Karpas-422 (cell line): ENCODE data around the gene CIITA. TPM values are rescaled to one million over a fixed set of nuclear protein-coding genes. Genes with fewer than 3 reads are reported as not detected.

Experiments
- DNase-seq: peaks from one replicate; pipeline ENCODE4 v3.0.0-alpha.2; 2015
- H2AFZ ChIP-seq: fragments of 200-600 bp; sonication (generic); 2 replicates; pipeline ENCODE4 v1.6.1; 2014; ENCODE audit warnings: antibody characterized with exemption, low read length, mixed read lengths
- H3K27ac ChIP-seq: fragments of 200-600 bp; sonication (generic); 2 replicates; pipeline ENCODE4 v1.5.1; 2014; ENCODE audit warnings: mild to moderate bottlenecking, low read length, moderate library complexity
- H3K27me3 ChIP-seq: fragments of 200-600 bp; sonication (generic); 2 replicates; pipeline ENCODE4 v1.6.1; 2014; ENCODE audit warnings: low read length, mixed read lengths
- H3K36me3 ChIP-seq: fragments of 200-600 bp; sonication (generic); 2 replicates; pipeline ENCODE4 v1.6.1; 2014; ENCODE audit warnings: low read length, mixed read lengths; ENCODE audit not compliant: insufficient read depth
- H3K4me1 ChIP-seq: fragments of 200-600 bp; sonication (generic); 2 replicates; pipeline ENCODE4 v1.6.1; 2014; ENCODE audit warnings: mild to moderate bottlenecking, low read length, mixed read lengths
- H3K4me2 ChIP-seq: fragments of 200-600 bp; sonication (generic); 2 replicates; pipeline ENCODE4 v1.6.1; 2014; ENCODE audit warnings: low read length, low read depth, mild to moderate bottlenecking; ENCODE audit not compliant: poor library complexity, severe bottlenecking
- H3K4me3 ChIP-seq: fragments of 200-600 bp; sonication (generic); 2 replicates; pipeline ENCODE4 v1.5.1; 2014; ENCODE audit warnings: mild to moderate bottlenecking, antibody characterized with exemption, low read length, mixed read lengths
- H3K79me2 ChIP-seq: fragments of 200-600 bp; sonication (generic); 2 replicates; pipeline ENCODE4 v1.6.1; 2014; ENCODE audit warnings: mild to moderate bottlenecking, low read length, mixed read lengths
- H3K9ac ChIP-seq: fragments of 200-600 bp; sonication (generic); 2 replicates; pipeline ENCODE4 v1.6.0; 2014; ENCODE audit warnings: low read length
- H3K9me2 ChIP-seq: fragments of 200-600 bp; sonication (generic), shearing (Covaris generic); replicated peaks from 2 replicates; pipeline ENCODE4 v1.6.0; 2014; ENCODE audit warnings: mild to moderate bottlenecking, low read length, moderate library complexity; ENCODE audit not compliant: insufficient read depth
- H3K9me3 ChIP-seq: fragments of 300-700, 200-600 bp; sonication (generic); 2 replicates; pipeline ENCODE4 v1.6.1; 2014; ENCODE audit warnings: low read length, mixed read lengths
- H4K20me1 ChIP-seq: fragments of 200-600 bp; sonication (generic); 2 replicates; pipeline ENCODE4 v1.6.1; 2014; ENCODE audit warnings: mild to moderate bottlenecking, antibody characterized with exemption, low read length, low read depth; ENCODE audit not compliant: insufficient read depth
- total RNA-seq: library from RNA; depleted of rRNA; stranded (reverse); fragments of >200 nt; shearing (Covaris generic); gene quantifications from 2 replicates; pipeline ENCODE4 v1.2.3, GENCODE V29; 2014; ENCODE audit warnings: low replicate concordance

The CIITA gene
- total RNA-seq, 1 experiment from 2014 or later: 66.2 TPM

DNA sequence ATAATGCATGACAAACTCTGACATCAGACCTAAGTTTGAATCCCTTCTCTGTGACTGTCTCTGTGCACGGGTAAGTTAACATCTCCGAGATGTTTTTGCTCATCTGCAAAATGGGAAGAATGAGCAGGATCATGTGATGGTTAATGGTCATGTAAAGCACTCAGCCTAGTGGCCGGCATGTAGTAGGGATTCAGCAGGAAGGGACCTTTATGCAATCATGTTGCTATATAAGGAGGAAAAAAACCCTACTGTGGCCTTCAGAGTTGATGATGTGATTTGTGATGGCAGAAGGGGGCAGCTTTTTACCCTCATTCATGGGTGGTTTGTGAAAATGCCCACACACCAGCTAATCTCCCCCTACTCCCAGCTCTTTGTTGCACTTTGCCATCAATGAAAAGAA lies 91.5 kb downstream of the CIITA start:
- Histone ChIP-seq H2AFZ (no peak overlapping the region), H3K4me3 (no peak overlapping the region), H3K27me3 (no peaks in the 10 kb centered on the region), H3K9me2 (no peaks in the 10 kb centered on the region), H4K20me1 (peaks cover 3% of the 10 kb centered on the region; the same call in 1 of the 2 replicates), H3K79me2 (no peaks in the 10 kb centered on the region), H3K4me2 (no peak overlapping the region), H3K4me1 (peaks cover 28% of the 10 kb centered on the region), H3K27ac (no peak overlapping the region), H3K9me3 (no peaks in the 10 kb centered on the region), H3K9ac (no peak overlapping the region), H3K36me3 (no peaks in the 10 kb centered on the region)
- DNase-seq: no peak

- no peaks in the 10 kb centered on the region for H4K20me1 ChIP-seq
- no peak overlapping the region for H3K9ac ChIP-seq
- no peaks in the 10 kb centered on the region for H3K79me2 ChIP-seq
- H3K36me3 ChIP-seq: no peaks in the 10 kb centered on the region
- peaks cover 31% of the 10 kb centered on the region for H3K4me1 ChIP-seq
- H3K4me2 ChIP-seq: no peak overlapping the region
- H3K9me3 ChIP-seq: no peaks in the 10 kb centered on the region
- H3K27me3 ChIP-seq: no peaks in the 10 kb centered on the region
- DNase-seq: no peak
- H3K9me2 ChIP-seq: no peaks in the 10 kb centered on the region
- H2AFZ ChIP-seq: no peak overlapping the region
- no peak overlapping the region for H3K4me3 ChIP-seq
- no peak overlapping the region for H3K27ac ChIP-seq
Observed at GRCh38 chr16:10969615-10970014, 92.6 kb downstream of the CIITA start.

DNA sequence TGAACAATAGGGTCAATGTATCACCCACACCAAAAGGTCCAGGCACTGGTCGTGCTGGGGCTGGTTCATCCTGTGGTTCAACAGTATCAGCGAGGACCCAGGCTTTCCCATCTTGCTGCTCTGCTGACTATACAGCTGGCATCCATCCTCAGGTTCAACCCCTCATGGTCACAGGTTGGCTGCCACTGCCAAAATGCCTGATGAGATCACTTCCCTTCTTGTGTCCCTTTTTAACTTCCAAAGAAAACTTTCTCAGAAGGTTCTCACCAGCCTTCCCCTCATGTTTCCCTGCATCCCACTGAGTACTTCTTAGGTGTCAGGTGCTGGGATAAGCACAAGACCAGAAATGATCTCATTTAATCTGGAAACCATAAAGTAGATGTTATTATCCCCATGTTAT lies 93.1 kb downstream of the CIITA start:
- H3K4me3 ChIP-seq: no peak overlapping the region
- H3K36me3 ChIP-seq: no peaks in the 10 kb centered on the region
- no peaks in the 10 kb centered on the region for H3K9me2 ChIP-seq
- H3K4me2 ChIP-seq: no peak overlapping the region
- no peaks in the 10 kb centered on the region for H3K9me3 ChIP-seq
- no peaks in the 10 kb centered on the region for H3K79me2 ChIP-seq
- no peak for DNase-seq
- no peaks in the 10 kb centered on the region for H3K27me3 ChIP-seq
- no peak overlapping the region for H3K27ac ChIP-seq
- no peak overlapping the region for H2AFZ ChIP-seq
- no peak overlapping the region for H3K9ac ChIP-seq
- no peaks in the 10 kb centered on the region for H4K20me1 ChIP-seq
- H3K4me1 ChIP-seq: peaks cover 28% of the 10 kb centered on the region

DNA sequence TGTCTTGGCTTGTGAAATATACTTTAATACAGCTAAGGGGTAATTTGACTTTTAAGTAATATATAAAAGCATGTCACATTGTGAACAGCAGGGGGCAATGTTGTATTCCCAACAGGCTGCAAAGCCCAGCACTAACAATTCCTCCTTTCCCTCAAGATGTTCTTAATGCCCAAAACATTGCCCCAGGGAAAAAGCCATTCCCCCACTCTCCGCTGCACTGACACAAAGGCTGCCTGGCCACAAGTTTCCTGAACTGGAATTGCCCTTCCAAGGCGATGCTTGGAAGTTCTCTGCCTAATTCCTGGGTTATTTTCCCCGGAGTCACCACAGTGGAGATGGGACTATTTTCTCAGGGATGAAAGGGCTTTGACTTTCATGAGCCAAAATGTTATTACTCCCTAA lies 94.6 kb downstream of the CIITA start:
- peak; percentile 80 for DNase-seq
- no peak overlapping the region for H3K9ac ChIP-seq

GRCh38 chr16:10972108-10972818 lies 95.3 kb downstream of the CIITA start:
- Histone ChIP-seq H3K9me3 (no peaks in the 10 kb centered on the region), H3K27ac (peak overlapping the region; percentile 66), H3K4me3 (no peak overlapping the region), H3K4me1 (peaks cover 21% of the 10 kb centered on the region), H3K4me2 (no peak overlapping the region), H2AFZ (no peak overlapping the region), H4K20me1 (no peaks in the 10 kb centered on the region), H3K27me3 (no peaks in the 10 kb centered on the region), H3K36me3 (no peaks in the 10 kb centered on the region), H3K9me2 (no peaks in the 10 kb centered on the region), H3K9ac (no peak overlapping the region), H3K79me2 (no peaks in the 10 kb centered on the region)
- DNase-seq: no peak

More for the DNA sequence above, 94.6 kb downstream of the CIITA start:
- Histone ChIP-seq H4K20me1 (no peaks in the 10 kb centered on the region), H3K9me3 (no peaks in the 10 kb centered on the region), H3K4me1 (peaks cover 21% of the 10 kb centered on the region), H3K27me3 (no peaks in the 10 kb centered on the region), H2AFZ (no peak overlapping the region), H3K27ac (no peak overlapping the region), H3K79me2 (no peaks in the 10 kb centered on the region), H3K36me3 (no peaks in the 10 kb centered on the region), H3K4me2 (no peak overlapping the region), H3K9me2 (no peaks in the 10 kb centered on the region), H3K4me3 (no peak overlapping the region)

GRCh38 chr16:10972819-10973464 lies 95.9 kb downstream of the CIITA start:
- Histone ChIP-seq H3K4me2 (no peak overlapping the region), H3K27me3 (no peaks in the 10 kb centered on the region), H3K79me2 (no peaks in the 10 kb centered on the region), H3K36me3 (no peaks in the 10 kb centered on the region), H4K20me1 (no peaks in the 10 kb centered on the region), H3K9me3 (no peaks in the 10 kb centered on the region), H2AFZ (no peak overlapping the region), H3K4me3 (no peak overlapping the region), H3K4me1 (peaks cover 21% of the 10 kb centered on the region), H3K9me2 (no peaks in the 10 kb centered on the region), H3K27ac (peak overlapping the region; percentile 66; the same call in 1 of the 2 replicates), H3K9ac (no peak overlapping the region)
- no peak for DNase-seq

GRCh38 chr16:10976634-10977033 lies 99.6 kb downstream of the CIITA start:
- DNase-seq: no peak
- Histone ChIP-seq H3K4me3 (no peak overlapping the region), H3K9ac (no peak overlapping the region), H3K9me2 (no peaks in the 10 kb centered on the region), H3K9me3 (no peaks in the 10 kb centered on the region), H3K27ac (no peak overlapping the region; the same call in 1 of the 2 replicates), H3K27me3 (no peaks in the 10 kb centered on the region), H2AFZ (no peak overlapping the region), H3K4me2 (no peak overlapping the region), H3K4me1 (peaks cover 43% of the 10 kb centered on the region), H3K79me2 (no peaks in the 10 kb centered on the region), H4K20me1 (no peaks in the 10 kb centered on the region), H3K36me3 (no peaks in the 10 kb centered on the region)

- Histone ChIP-seq H3K36me3 (no peaks in the 10 kb centered on the region), H2AFZ (no peak overlapping the region), H3K4me3 (no peak overlapping the region), H3K27me3 (no peaks in the 10 kb centered on the region), H3K9me3 (no peaks in the 10 kb centered on the region), H3K4me2 (no peak overlapping the region), H3K9ac (no peak overlapping the region), H3K4me1 (peaks cover 48% of the 10 kb centered on the region), H3K27ac (no peak overlapping the region), H3K9me2 (no peaks in the 10 kb centered on the region), H4K20me1 (no peaks in the 10 kb centered on the region), H3K79me2 (no peaks in the 10 kb centered on the region)
- DNase-seq: no peak
Observed at GRCh38 chr16:10978124-10978523, 101.1 kb downstream of the CIITA start.
